Caki2 (cell line): ENCODE results near the gene PKP3. TPM values are rescaled to one million over a fixed set of nuclear protein-coding genes. Genes with fewer than 3 reads are reported as not detected.
"Not testable (repeated sequence)": the region's sequence is repeated elsewhere in the genome, so short reads cannot be mapped to it uniquely, and the experiment has no call there.

Experiments used
- DNase-seq: peaks from one replicate; pipeline ENCODE4 v3.0.0-alpha.2; 2015; ENCODE audit warnings: low read depth
- in situ Hi-C: cut with HindIII; loops from 2 replicates; pipeline ENCODE4 v1.10.0; 2016; ENCODE audit warnings: low sequenced_read_pairs, low pct_unique_long_range_greater_than_20kb, mixed read lengths
- total RNA-seq: library from RNA; depleted of rRNA; stranded (reverse); fragments of >200 nt; shearing (Covaris generic); gene quantifications from 2 replicates; pipeline ENCODE4 v1.2.3, GENCODE V29; 2014; ENCODE audit warnings: low replicate concordance; rRNA removed

Gene PKP3, protein sequence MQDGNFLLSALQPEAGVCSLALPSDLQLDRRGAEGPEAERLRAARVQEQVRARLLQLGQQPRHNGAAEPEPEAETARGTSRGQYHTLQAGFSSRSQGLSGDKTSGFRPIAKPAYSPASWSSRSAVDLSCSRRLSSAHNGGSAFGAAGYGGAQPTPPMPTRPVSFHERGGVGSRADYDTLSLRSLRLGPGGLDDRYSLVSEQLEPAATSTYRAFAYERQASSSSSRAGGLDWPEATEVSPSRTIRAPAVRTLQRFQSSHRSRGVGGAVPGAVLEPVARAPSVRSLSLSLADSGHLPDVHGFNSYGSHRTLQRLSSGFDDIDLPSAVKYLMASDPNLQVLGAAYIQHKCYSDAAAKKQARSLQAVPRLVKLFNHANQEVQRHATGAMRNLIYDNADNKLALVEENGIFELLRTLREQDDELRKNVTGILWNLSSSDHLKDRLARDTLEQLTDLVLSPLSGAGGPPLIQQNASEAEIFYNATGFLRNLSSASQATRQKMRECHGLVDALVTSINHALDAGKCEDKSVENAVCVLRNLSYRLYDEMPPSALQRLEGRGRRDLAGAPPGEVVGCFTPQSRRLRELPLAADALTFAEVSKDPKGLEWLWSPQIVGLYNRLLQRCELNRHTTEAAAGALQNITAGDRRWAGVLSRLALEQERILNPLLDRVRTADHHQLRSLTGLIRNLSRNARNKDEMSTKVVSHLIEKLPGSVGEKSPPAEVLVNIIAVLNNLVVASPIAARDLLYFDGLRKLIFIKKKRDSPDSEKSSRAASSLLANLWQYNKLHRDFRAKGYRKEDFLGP
- total RNA-seq, result 70.7 and 103 TPM in 2 replicates

GRCh38 chr11:394034-394857 is at the start of gene PKP3:
PKP3 (plus strand) TSS chr11:394209; CDS start chr11:394293, 84 bp downstream.
- in situ Hi-C loops, result no loop called here
- DNase-seq, result peak; percentile 75

DNA sequence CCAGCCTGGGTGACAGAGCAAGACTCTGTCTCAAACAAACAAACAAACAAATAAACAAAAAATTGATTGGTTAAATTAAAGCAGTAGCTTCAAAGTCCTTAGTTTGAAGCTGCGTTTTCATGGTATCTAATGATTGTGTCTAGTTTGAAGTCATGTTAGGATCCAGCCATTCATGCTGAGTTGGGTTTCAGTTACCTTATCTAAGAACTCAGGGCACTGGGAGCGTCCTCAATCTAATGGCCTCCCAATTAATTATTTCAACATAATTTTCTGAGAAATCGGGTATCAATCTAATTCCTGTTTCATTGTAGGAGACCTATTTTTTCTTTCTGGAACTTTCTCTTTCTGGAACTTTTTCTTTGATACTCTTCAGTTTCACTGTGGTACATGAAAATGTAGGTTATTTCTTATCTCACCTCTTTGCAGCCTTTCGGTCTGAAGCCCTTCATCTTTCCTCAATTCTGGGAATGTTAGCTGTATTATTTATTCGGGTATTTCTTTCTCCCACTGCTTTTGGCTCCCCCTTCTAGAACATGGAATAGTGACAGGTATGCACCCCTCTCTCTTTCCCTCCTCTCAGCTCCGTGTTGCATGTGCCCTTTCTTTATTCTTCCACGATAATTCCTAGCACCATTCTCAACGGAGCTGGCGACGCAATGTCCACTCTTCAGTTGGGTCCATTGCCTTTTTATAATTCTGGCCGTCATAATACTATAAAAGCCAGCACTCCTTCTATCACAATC is 49.0 kb upstream of the PKP3 start:
- in situ Hi-C loops, result no loop called here
- DNase-seq, result no peak

- DNase-seq, result no peak
- in situ Hi-C loops, result no loop called here
These were observed 47.5 kb upstream of the PKP3 start for GRCh38 chr11:346529-346928.

GRCh38 chr11:349270-349954 is 44.6 kb upstream of the PKP3 start:
- DNase-seq, in situ Hi-C loops: not testable (repeated sequence)

GRCh38 chr11:350033-350722 is 43.8 kb upstream of the PKP3 start:
- DNase-seq, in situ Hi-C loops: not testable (repeated sequence)

DNA sequence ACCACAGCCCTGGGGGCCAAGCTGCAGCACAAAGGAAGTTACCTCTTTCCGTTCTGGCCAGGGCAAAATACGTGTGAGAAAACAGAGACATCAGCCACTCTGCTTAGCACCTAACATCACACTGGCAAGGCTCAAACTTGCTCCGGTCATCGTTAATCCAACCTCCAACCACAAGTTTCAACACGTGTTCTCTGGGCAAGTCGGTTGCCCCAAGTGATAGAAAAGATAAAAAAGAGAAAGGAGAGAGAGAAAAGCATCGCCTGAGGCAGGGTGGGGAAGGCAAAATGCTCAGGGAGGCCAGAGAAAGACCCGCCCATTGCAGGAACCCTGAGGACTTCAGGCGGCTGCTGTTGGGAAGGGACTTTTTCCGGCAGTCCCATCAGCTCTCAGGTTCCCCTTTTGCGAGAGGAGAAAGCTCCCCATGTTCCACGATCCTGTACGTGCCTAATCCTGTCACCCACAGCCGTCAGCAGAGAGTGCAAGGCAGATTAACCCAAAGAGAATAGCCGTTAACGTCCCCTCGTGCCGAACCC is 43.2 kb upstream of the PKP3 start:
- in situ Hi-C loops, result no loop called here
- DNase-seq, result no peak

DNA sequence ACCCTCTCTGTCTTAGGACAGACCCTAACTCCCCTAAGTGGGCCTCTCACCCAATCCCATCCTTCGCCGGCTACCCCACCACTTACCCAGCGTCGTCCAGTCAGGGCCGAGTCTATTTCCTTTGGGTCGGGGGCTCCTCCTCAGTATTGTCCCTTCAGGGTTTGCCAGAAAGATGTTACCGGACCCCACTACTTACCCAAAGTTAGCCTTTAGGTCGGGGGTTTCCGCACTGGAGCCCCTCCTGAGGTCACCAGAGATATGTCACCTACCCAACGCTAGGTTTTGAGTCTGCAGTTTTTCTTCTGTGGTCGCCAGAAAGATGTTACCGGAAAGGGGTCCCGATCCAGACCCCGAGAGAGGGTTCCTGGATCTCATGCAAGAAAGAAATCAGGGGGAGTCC is 42.6 kb upstream of the PKP3 start:
- DNase-seq, result no peak
- in situ Hi-C loops, result no loop called here

- in situ Hi-C loops, result no loop called here
These were observed 41.5 kb upstream of the PKP3 start for GRCh38 chr11:352456-353031.

DNA sequence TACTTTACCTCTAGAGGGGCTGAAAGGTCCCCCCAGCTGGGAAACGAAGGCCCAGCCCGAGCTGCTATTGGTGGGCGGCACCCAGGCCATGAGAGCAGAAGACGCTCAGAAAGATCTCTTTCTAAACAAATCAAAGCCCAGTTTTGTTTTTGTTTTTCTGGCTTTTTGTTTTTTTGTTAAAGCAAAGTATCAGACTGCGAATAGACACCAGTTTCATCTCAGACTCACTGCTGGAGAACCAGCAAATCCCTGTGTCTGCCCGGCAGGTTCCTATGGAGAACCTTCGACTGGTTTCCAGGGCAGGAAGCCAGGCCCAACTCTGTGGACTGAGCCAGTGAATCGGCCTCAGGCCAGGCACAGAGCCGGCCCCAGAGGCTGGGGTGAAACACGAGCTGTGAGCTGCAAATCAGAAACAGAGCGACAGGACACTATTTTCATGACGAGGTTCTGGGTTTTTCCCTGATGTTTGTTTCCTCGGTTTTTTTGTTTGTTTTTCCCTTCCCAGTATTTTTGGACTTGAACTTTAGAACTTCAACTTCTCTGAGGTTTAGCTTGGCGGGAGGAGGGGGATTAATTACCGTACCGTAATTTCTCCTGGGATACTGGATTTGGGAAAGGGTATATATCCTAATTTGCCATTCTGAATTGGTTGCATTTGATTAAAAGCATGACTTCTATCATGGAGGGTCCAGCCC is 40.7 kb upstream of the PKP3 start:
- DNase-seq, result no peak
- in situ Hi-C loops, result no loop called here

More at GRCh38 chr11:352456-353031, 41.5 kb upstream of the PKP3 start:
- DNase-seq, result no peak

DNA sequence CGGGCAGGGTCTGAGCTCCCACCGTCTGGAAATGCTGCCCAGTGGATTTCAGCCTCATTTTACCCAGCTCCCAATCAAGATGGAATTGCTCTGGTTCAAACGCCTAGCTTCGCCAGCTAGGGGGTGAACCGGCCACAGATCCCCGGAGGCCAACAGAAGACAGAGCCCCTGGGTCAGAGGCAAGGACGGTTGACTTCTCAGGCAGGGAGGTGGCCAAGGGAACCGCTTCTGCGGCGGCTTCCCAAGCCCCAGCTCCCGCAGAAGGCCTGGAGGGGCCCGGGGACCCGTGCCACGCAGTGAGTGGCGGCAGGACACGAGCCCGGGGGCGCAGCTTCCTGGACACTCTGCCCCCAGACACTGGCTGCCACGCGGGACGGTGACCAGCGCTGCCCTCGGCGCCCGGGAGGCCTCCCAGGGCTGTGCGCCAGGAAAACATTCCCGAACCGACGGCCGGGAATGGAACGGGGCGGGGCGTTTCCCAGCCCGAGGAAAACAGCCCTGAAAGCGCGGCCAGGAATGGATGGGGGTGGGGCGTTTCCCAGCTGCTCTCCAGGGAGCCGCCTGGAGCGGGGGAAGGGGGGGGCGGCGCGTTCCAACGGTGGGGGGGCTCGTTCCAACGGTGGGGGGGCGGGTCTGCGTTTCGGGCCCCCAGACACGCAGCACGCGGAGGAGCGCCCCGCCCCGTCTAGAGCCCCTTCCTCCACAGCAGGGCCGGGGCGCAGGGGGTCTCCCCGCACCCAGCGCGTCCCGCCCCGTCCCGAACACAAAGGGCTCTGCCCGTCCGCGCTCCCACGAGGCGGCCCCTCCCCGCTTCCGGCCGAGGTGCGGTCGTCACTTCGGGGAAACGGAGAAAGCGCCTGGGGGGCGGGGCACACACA is 38.2 kb upstream of the PKP3 start:
- in situ Hi-C loops, result no loop called here
- DNase-seq, result peak; percentile 83

- in situ Hi-C loops, result no loop called here
- DNase-seq, result no peak
These were observed 37.4 kb upstream of the PKP3 start for GRCh38 chr11:356610-357009.

DNA sequence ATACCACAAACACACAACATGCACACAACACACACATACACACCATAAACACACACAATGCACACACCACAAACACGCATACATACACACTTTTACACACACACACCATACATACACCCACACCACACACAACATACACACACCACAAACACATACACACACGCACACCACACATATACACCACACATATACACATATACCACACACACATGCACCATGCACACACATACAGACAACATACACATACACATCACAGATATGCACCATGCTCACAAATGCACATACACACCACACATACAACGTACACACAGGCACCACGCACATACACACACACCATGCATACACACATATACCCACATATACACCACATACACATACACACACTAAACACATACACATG is 36.4 kb upstream of the PKP3 start:
- DNase-seq, result no peak

DNA sequence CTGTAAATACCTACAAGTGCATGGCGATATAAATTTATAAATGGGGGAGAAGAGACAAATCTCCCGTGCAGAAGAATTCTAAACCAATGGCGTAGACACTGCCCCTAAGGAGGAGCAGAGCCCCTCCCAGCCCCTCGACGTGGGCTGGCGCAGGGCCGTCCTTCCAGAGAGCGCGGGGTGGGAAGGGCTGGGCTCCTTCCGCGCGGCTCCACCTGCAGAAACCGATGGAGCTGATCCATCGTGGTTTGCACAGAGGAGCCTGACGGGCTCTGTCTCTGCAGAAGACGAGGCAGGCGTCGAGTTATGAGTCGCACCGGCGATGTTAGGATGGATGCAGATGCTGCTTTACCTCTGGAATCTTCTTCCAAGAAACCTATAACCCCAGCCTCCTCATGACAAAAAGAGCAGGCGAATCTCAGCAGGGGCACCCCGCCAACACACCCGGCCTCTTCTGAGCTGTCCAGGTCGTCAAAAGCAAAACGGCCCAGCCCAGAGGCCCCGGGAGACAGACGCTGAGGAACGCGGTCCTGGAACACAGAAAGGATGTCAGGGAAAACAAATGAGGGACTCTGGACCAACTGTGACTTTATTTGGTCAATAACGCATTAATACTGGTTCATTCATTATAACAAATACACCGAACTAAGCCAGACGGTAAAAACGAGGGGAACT is 35.7 kb upstream of the PKP3 start:
- in situ Hi-C loops, result no loop called here
- no peak for DNase-seq

More for the DNA sequence above, 36.4 kb upstream of the PKP3 start:
- in situ Hi-C loops, result no loop called here

DNA sequence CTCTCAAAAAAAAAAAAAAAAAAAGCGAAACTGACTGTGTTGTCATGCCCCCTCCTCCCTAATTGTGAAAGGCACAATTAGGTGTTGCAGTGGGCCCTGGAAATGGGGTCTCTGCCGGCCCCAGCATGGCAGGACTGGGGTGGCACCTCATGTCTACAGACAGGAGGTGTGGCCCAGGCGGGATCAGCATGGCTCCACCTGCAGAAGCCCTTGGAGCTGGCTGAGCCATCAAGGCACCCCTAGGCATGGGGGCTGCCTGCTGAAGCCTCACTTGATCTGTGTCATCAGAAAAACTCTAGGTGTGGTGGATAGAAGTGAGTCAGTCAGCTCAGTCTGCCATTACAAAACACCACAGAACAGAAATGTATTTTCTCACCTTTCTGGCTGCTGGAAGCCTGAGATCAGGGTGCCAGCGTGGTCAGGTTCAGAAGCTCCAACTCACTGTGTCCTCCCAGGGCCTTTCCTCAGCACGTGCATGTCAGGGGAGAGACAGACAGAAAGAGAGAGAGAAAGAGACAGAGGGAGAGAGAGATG is 34.8 kb upstream of the PKP3 start:
- in situ Hi-C loops, result no loop called here
- no peak for DNase-seq
